Peyer's patch (tissue), 4 donors: Measurements from ENCODE around the gene NR1H4. TPM values are rescaled to one million over a fixed set of nuclear protein-coding genes. Genes with fewer than 3 reads are reported as not detected.

Experiments used
- DNase-seq, 3 donors: peaks; one replicate each; pipeline ENCODE4 v3.0.0-alpha.2; 2017 to 2019
- H3K27ac ChIP-seq, 4 donors: fragments of 200-600 bp; sonication (generic); one replicate each; pipeline ENCODE4 v1.5.1; 2016 to 2019
- H3K27me3 ChIP-seq, 2 donors: fragments of 200-600 bp; sonication (generic); one replicate each; pipeline ENCODE4 v1.5.1; 2019
- H3K36me3 ChIP-seq, 3 donors: fragments of 200-600 bp; sonication (generic); one replicate each; pipeline ENCODE4 v1.5.1; 2016 to 2019
- H3K4me1 ChIP-seq, 4 donors: fragments of 200-600 bp; sonication (generic); one replicate each; pipeline ENCODE4 v1.5.1; 2016 to 2019
- H3K4me3 ChIP-seq, 4 donors: fragments of 200-600 bp; sonication (generic); 1 replicate in 3 of 4; 2 replicates in 1 of 4; pipeline ENCODE4 v1.5.1; 2016 to 2019; ENCODE audit warnings: mild to moderate bottlenecking in 1 of 4
- H3K9me3 ChIP-seq, 4 donors: fragments of 200-600 bp; sonication (generic); one replicate each; pipeline ENCODE4 v1.5.1; 2016 to 2019; ENCODE audit warnings: mild to moderate bottlenecking in 1 of 4
- POLR2A ChIP-seq, 2 donors: fragments of 450-650 bp; IDR thresholded peaks; one replicate each; pipeline ENCODE4 v1.5.1; 2017; ENCODE audit warnings: antibody characterized with exemption in 2 of 2, mild to moderate bottlenecking in 2 of 2, moderate library complexity in 2 of 2
- total RNA-seq, 4 donors: library from RNA; depleted of rRNA; stranded (reverse); fragments of >200 nt; gene quantifications; one replicate each; pipeline ENCODE4 v1.1.0, GENCODE V29; 2016
- TF ChIP-seq, protein P1 (sequence below), 6 experiments: fragments of 450-650 bp in 4 of 6; fragments of 200-600 bp in 2 of 6; sonication (generic) in 1 of 6; IDR thresholded peaks; one replicate each; pipeline ENCODE4 v1.5.1; 2017 to 2019; ENCODE audit warnings: antibody characterized with exemption in 6 of 6, mild to moderate bottlenecking in 3 of 6, moderate library complexity in 1 of 6

Gene NR1H4
- total RNA-seq, 4 donors from 2014 or later, result 75.1 to 316 (median 227) TPM

DNA sequence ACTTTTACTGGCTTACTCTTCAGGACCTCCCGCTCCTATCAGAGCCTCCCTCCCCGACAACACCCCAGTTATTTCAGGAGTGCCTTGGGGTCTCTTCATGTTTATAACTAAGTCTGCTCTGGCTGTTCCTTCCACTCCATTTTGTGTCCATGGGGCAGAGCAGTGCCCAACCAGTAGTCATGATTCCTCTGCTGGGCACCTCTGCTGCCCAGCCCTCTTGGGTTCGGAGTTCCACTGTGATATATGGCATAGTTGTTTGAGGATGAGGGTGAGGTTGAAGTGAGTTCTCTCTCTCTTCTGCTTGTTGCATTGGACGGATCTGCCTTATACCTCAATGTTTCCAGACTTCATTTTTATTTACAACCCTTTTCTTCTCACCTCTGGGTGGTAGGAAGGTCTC is 17.4 kb downstream of the NR1H4 start:
- Histone ChIP-seq H3K27ac (peak overlapping the region in 2 of 4 donors; percentile 9 to 59), H3K27me3 (no peaks in the 10 kb centered on the region), H3K36me3 (peaks cover 0 to 3% (median 0%) of the 10 kb centered on the region in 3 donors), H3K4me1 (peaks cover 0 to 39% (median 1%) of the 10 kb centered on the region in 4 donors), H3K4me3 (no peak overlapping the region), H3K9me3 (no peaks in the 10 kb centered on the region)
- DNase-seq, result peak in 1 of 3 donors; percentile 54
- TF ChIP-seq, protein P1, sequence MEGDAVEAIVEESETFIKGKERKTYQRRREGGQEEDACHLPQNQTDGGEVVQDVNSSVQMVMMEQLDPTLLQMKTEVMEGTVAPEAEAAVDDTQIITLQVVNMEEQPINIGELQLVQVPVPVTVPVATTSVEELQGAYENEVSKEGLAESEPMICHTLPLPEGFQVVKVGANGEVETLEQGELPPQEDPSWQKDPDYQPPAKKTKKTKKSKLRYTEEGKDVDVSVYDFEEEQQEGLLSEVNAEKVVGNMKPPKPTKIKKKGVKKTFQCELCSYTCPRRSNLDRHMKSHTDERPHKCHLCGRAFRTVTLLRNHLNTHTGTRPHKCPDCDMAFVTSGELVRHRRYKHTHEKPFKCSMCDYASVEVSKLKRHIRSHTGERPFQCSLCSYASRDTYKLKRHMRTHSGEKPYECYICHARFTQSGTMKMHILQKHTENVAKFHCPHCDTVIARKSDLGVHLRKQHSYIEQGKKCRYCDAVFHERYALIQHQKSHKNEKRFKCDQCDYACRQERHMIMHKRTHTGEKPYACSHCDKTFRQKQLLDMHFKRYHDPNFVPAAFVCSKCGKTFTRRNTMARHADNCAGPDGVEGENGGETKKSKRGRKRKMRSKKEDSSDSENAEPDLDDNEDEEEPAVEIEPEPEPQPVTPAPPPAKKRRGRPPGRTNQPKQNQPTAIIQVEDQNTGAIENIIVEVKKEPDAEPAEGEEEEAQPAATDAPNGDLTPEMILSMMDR (IDR thresholded peaks at IDR 0.05), result no peak
- TF ChIP-seq POLR2A (IDR thresholded peaks at IDR 0.05), result no peak

DNA sequence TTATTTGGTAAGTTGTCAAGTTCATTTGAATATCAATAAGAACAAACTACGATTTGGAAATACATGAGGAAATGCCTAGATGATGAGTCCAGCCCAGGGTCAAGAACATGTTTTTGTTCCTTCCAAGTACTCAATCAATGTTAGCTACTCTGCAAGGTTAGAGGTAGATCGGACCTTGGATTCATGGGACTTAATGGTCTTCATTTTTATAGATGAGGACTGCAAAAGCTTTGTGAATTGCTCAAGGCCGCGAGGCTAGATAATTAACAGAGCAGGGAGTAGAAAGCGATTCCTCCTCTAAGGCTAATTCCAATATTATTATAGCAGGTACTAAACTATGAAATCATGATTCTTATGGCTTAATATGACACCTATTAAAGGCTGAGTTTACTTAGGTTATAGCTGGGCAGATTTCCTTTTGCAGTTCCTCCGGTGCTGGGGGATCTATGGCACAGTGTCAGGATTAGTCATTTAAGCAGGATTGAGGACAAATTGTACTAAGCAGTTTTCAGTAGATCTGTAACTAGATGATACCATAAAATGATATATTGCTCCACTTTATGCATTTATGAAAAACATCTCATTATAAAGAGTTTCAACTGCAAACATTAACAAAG is 19.8 kb downstream of the NR1H4 start:
- TF ChIP-seq, protein P1 (IDR thresholded peaks at IDR 0.05), result no peak
- no peak for TF ChIP-seq POLR2A (IDR thresholded peaks at IDR 0.05)
- no peak overlapping the region for H3K4me3 ChIP-seq
- H3K27ac ChIP-seq, result peak overlapping the region in 2 of 4 donors; percentile 53 to 75
- peak in 1 of 3 donors; percentile 70 for DNase-seq
- peaks cover 0 to 3% (median 0%) of the 10 kb centered on the region in 3 donors for H3K36me3 ChIP-seq
- no peaks in the 10 kb centered on the region for H3K9me3 ChIP-seq
- no peaks in the 10 kb centered on the region for H3K27me3 ChIP-seq
- H3K4me1 ChIP-seq, result peaks cover 0 to 52% (median 3%) of the 10 kb centered on the region in 4 donors

DNA sequence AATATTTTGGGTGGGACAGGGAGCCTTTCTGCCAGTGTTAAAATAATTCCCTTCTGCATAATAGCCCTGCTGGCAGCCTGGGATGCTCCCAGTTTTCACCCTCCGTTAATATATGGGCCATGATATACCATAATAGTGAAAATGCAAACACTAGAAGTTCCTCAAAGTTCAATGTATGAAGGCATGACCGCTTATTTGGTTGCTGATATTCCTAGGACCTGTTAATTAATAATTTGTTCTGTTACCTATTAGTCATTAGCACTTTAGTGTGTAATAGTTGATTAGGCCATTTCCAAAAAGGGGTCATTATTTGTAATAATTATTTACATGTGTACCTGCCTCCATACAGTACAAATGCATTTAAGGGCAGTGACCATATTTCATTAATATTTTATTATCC is 20.4 kb downstream of the NR1H4 start:
- Histone ChIP-seq H3K4me3 (no peak overlapping the region), H3K27ac (peak overlapping the region in 2 of 4 donors; percentile 36 to 75), H3K36me3 (peaks cover 0 to 3% (median 0%) of the 10 kb centered on the region in 3 donors), H3K4me1 (peaks cover 0 to 50% (median 3%) of the 10 kb centered on the region in 4 donors), H3K9me3 (no peaks in the 10 kb centered on the region), H3K27me3 (no peaks in the 10 kb centered on the region)
- no peak for DNase-seq
- TF ChIP-seq POLR2A (IDR thresholded peaks at IDR 0.05), result no peak
- TF ChIP-seq, protein P1 (IDR thresholded peaks at IDR 0.05), result no peak

DNA sequence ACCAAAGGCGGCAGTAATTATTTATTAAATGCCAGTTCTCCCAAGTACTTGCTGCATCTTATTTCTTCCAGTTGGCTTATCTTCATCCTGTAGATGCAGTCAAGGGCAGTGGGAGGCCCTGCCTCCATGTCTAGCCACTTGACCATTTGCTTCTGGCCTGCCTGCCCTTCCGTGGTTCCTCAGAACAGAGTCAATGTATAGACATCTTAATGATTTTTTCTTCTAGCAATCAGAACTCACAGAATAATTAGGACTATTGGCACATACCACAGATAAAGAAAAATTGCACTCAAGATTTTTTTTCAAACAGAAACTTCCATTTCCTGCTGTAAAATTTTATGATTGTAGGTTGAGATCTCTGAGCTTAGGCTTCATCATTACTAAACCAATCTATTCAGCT is 20.9 kb downstream of the NR1H4 start:
- TF ChIP-seq, protein P1 (IDR thresholded peaks at IDR 0.05), result no peak
- no peak for TF ChIP-seq POLR2A (IDR thresholded peaks at IDR 0.05)

DNA sequence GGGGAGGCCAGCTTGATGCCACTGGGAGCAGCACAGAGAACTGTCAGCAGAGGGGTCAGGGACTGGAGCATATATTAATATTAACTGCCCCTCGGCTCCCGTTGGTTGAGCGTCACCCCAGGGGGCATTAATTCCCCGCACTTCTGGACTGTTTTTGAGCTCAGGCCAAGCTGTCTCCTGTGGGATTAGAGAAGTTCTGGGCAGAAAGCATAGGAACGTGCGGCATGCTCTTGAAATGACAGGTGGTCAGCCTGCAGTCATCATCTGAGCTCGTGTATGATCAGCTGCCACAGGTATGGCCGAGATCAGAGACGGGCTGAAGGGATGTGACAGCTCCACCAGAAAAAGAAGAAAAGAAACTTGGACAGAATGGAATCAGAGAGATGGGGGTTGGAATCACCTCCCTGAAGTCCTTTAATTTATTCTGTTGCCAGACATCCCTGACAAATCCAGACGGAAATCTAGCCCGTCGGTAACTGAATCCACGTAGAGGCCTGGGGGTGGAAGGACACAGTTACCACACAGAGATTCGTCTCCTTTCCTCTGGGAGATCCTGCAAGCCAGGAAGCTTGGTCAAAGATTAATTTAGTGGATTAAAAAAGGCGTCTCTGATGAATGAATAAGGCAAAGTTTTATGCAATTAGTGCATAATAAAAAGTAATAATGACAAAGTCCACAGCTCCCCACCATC is 23.6 kb downstream of the NR1H4 start:
- Histone ChIP-seq H3K4me3 (no peak overlapping the region), H3K27me3 (no peaks in the 10 kb centered on the region), H3K4me1 (peaks cover 0 to 42% (median 3%) of the 10 kb centered on the region in 4 donors), H3K27ac (peak overlapping the region in 3 of 4 donors; percentile 60 to 87 (median 63)), H3K36me3 (no peaks in the 10 kb centered on the region), H3K9me3 (no peaks in the 10 kb centered on the region)
- TF ChIP-seq, protein P1 (IDR thresholded peaks at IDR 0.05), result no peak
- no peak for TF ChIP-seq POLR2A (IDR thresholded peaks at IDR 0.05)
- no peak for DNase-seq

More for the DNA sequence above, 20.9 kb downstream of the NR1H4 start:
- Histone ChIP-seq H3K4me1 (peaks cover 0 to 45% (median 3%) of the 10 kb centered on the region in 4 donors), H3K27ac (peak overlapping the region in 2 of 4 donors; percentile 36 to 75), H3K9me3 (no peaks in the 10 kb centered on the region), H3K27me3 (no peaks in the 10 kb centered on the region), H3K4me3 (no peak overlapping the region), H3K36me3 (peaks cover 0 to 3% (median 0%) of the 10 kb centered on the region in 3 donors)
- DNase-seq, result no peak
